ENCODE measurements around the gene DTX1.

GRCh38 chr12:113070117-113070906 lies 13.8 kb downstream of the DTX1 start:
- TF ChIP-seq GATA3 (IDR thresholded peaks at IDR 0.05; ENCODE audit: low read depth, low read length) (no peak), GATA2 (IDR thresholded peaks at IDR 0.05; ENCODE audit: low read depth, low read length) (no peak)

Data from SH-SY5Y (cell line).